GM18508 (cell line): ENCODE data around the gene NKX1-2.

Experiments
- ATAC-seq: cut with Tn5 transposase; IDR thresholded peaks from one replicate; pipeline ENCODE4 v1.9.1; 2021; ENCODE audit warnings: moderate number of reproducible peaks; ENCODE audit not compliant: insufficient read depth, unreplicated experiment

Gene NKX1-2

GRCh38 chr10:124418726-124419501 lies 30.9 kb downstream of the NKX1-2 start, which contains the start of gene OAT:
Gene OAT, minus strand, starts transcription at chr10:124418923. Its CDS starts 6,752 bp downstream, at chr10:124412171.
- peak; percentile 91 for ATAC-seq

DNA sequence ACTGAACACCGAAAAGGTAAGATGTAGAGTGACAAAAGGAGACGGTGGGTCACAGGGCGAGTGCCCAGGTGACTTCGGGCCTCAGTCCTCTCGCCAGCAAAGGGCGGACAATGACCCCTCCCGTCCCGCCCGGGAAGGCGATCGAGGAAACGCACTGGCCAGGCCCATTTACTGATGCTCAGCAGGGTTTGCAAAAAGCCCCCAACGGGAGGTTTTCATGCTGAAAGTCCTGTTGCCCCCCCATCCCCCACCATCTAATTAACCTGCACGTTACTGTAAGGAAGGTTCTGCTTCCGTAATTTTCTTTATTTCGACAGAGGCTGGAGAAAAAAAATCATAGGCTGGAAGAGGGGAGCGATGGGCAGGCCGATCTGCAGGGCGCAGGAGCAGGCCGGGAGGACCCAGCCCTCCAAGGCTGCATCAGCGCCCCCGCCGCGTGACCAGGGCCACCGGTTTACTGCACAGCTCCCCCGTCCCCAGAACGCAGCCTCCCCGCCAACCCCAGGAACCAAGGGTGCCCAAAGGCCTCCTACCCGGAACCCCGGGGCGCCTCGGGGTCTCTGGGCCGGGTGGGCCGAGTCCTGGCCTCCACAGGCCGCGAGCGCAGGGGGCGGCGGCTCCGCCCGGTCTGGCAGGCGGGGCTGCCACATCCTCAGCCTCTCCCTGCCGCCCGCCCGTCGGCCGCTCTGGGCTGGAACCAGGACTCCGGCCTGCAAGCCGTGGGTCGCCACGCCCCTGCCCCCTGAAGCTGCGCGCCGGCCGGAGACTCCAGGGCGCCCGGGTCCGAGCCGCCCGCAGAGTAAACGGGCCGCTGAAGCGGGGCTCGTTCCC lies 31.7 kb downstream of the NKX1-2 start:
- no peak for ATAC-seq

DNA sequence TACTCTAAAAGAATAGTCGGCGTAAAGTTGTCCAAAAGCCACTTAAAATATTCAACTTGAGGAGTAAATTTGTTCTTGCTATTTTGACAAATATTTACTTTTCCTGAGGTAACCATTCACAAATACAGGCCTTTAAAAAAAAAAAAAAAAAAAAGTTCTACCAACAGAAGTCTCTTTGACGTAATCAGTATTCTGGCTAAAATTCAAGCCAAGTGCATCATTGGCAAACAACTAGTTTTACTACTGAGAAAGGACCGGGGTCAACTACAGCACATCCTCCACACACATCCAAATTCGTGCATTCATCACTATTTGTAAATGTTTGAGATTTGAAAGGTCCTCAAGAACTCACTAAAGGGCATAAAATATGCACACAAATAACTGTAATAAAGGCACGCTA lies 33.1 kb downstream of the NKX1-2 start:
- no peak for ATAC-seq

GRCh38 chr10:124415210-124415609 lies 34.6 kb downstream of the NKX1-2 start:
- ATAC-seq, result no peak

- ATAC-seq, result no peak
These were observed 35.8 kb downstream of the NKX1-2 start for GRCh38 chr10:124414076-124414475.

DNA sequence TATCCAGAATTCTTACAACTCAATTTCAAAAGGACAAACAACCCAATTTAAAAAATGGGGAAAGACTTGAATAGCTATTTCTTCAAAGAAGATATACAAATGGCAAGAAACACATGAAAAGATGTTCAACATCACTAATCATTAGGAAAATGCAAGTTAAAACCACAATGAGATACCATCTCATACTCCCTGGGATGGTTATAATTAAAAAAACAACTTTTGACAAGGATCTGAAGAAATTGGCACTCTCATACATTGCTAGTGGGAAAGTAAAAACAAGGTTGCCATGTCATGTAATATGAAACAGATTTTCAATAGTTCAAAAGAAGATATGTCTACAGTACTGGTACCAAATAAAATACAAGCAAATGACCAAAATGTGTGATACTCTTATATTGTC lies 40.1 kb downstream of the NKX1-2 start:
- no peak for ATAC-seq

GRCh38 chr10:124408357-124408756 lies 41.5 kb downstream of the NKX1-2 start:
- ATAC-seq, result no peak

DNA sequence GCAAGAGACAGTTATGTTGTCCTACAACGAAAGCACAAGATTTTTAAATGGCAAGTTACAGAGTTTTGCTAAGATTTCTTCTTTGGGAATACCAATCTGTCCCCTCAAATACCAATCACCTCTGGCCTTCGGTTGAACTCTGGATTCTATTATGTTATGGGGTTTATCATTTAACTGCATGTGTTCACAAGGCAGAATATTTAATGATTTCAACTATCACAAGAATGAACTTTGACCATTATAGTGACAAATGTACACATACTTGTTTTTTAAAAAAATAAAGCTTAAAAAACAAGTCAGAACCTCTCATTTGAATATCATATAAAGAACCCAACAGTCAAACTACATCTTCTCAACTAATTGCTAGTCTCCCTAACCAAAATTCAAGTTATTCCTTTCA lies 42.4 kb downstream of the NKX1-2 start:
- no peak for ATAC-seq

DNA sequence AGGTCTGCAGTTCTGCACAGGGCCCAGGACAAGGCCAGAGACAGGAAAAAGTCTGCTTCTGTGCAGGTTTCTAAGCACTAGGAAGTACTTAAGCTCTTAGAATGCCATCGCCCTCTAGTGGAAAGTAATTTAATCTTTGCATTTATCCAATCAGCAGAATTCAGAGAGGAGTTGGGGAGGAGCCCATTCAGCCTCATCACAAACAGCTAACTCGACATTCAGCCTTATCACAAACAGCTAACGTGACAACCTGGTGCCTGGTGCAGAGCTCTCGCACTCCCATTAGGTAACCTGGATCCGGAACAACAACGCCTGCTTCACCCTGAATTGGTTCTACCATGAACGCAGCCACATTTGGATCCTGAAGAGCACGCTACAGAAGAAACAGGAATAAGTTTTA lies 46.3 kb downstream of the NKX1-2 start:
- peak; percentile 72 for ATAC-seq

DNA sequence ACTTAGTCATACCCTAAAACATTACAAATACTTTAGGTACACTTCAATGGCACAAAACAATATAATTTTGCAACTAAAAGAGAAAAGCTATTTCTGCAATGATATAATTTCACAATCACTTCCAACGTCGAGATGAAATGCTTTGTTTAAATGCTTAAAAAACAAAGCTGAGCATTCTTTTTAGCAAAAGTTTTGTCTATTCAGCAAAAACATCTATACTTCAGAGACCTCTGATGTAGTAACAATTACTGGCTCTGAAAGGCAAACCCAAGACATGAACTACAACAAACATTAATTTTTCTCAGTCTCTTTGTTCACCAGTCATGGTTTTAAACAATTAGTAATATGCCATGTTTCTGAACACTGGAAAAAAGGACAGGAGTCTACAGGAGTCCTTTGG lies 47.6 kb downstream of the NKX1-2 start:
- ATAC-seq, result no peak

GRCh38 chr10:124401633-124402032 lies 48.2 kb downstream of the NKX1-2 start:
- no peak for ATAC-seq
